Adrenal gland (tissue), 5 donors: ENCODE data around the gene CRYBG1.

Experiments used
- POLR2A ChIP-seq, 2 donors: fragments of 450-650 bp; IDR thresholded peaks; one replicate each; pipeline ENCODE4 v1.6.1; 2017; ENCODE audit warnings: antibody characterized with exemption in 2 of 2, mild to moderate bottlenecking in 2 of 2, moderate library complexity in 1 of 2
- TF ChIP-seq, protein P1 (sequence below), 6 experiments: fragments of 450-650 bp in 4 of 6; fragments of 200-600 bp in 2 of 6; sonication (generic) in 1 of 6; IDR thresholded peaks; 1 replicate in 5 of 6; 2 replicates in 1 of 6; pipeline versions ENCODE4 v1.5.1 to v1.8.0; 2016 to 2021; ENCODE audit warnings: antibody characterized with exemption in 6 of 6, mild to moderate bottlenecking in 2 of 6, moderate library complexity in 1 of 6
- donor health status: DM: no; HTN: no; CAD: no.

DNA sequence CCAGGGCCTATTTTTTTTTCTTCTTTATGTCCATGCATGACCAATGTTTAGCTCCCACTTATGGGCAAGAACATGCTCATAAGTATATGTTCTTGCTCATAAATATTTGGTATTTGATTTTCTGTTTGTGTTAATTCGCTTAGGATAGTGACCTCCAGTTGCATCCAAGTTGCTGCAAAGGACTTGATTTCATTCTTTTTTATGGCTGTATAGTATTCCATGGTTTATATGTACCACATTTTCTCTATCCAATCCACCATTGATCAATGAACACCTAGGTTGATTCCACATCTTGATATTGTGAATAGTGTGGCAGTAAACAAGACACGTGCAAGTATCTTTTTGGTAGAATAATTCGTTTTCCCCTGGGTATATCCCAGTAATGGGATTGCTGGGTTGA is 190.6 kb downstream of the CRYBG1 start:
- TF ChIP-seq, protein P1, sequence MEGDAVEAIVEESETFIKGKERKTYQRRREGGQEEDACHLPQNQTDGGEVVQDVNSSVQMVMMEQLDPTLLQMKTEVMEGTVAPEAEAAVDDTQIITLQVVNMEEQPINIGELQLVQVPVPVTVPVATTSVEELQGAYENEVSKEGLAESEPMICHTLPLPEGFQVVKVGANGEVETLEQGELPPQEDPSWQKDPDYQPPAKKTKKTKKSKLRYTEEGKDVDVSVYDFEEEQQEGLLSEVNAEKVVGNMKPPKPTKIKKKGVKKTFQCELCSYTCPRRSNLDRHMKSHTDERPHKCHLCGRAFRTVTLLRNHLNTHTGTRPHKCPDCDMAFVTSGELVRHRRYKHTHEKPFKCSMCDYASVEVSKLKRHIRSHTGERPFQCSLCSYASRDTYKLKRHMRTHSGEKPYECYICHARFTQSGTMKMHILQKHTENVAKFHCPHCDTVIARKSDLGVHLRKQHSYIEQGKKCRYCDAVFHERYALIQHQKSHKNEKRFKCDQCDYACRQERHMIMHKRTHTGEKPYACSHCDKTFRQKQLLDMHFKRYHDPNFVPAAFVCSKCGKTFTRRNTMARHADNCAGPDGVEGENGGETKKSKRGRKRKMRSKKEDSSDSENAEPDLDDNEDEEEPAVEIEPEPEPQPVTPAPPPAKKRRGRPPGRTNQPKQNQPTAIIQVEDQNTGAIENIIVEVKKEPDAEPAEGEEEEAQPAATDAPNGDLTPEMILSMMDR (IDR thresholded peaks at IDR 0.05), result no peak
- no peak for TF ChIP-seq POLR2A (IDR thresholded peaks at IDR 0.05)
